Trophoblast cell (in vitro differentiated cells and primary cell): ENCODE results near the gene CACNA1C.

Experiments
- DNase-seq, 2 donors: peaks; one replicate each; pipeline ENCODE4 v3.0.0-alpha.2; 2016
- H2AFZ ChIP-seq: 2 replicates; pipeline ENCODE4 v1.6.1; 2013; ENCODE audit warnings: low read length, moderate library complexity, mild to moderate bottlenecking; ENCODE audit not compliant: insufficient read depth, poor library complexity
- H2AK5ac ChIP-seq: 2 replicates; pipeline ENCODE4 v1.6.1; 2013; ENCODE audit warnings: mild to moderate bottlenecking, low read length
- H2BK120ac ChIP-seq: 2 replicates; pipeline ENCODE4 v1.6.1; 2013; ENCODE audit warnings: low read length, mild to moderate bottlenecking, moderate library complexity; ENCODE audit not compliant: insufficient read depth, poor library complexity
- H2BK12ac ChIP-seq: 2 replicates; pipeline ENCODE4 v1.6.1; 2013; ENCODE audit warnings: mild to moderate bottlenecking, low read length, moderate library complexity
- H2BK5ac ChIP-seq: 2 replicates; pipeline ENCODE4 v1.6.1; 2013; ENCODE audit warnings: low read length, low read depth, moderate library complexity, mild to moderate bottlenecking; ENCODE audit not compliant: poor library complexity
- H3K14ac ChIP-seq: 2 replicates; pipeline ENCODE4 v1.6.1; 2013; ENCODE audit warnings: mild to moderate bottlenecking, low read length
- H3K18ac ChIP-seq: 2 replicates; pipeline ENCODE4 v1.6.1; 2013; ENCODE audit warnings: mild to moderate bottlenecking, low read length
- H3K23ac ChIP-seq: 2 replicates; pipeline ENCODE4 v1.6.1; 2013; ENCODE audit warnings: low read length
- H3K27ac ChIP-seq: 2 replicates; pipeline ENCODE4 v1.5.1; 2013; ENCODE audit warnings: low read depth, mild to moderate bottlenecking, inconsistent platforms, low read length, moderate library complexity
- H3K27me3 ChIP-seq: 2 replicates; pipeline ENCODE4 v1.6.1; 2013; ENCODE audit warnings: inconsistent platforms, mild to moderate bottlenecking, low read length, moderate library complexity; ENCODE audit not compliant: insufficient read depth
- H3K36me3 ChIP-seq, 2 experiments: 1 replicate in 1 of 2; 2 replicates in 1 of 2; pipeline ENCODE4 v1.6.1; 2013; ENCODE audit warnings: low read length in 2 of 2, mild to moderate bottlenecking in 2 of 2, moderate library complexity in 1 of 2; ENCODE audit not compliant: insufficient read depth in 2 of 2, control insufficient read depth in 1 of 2
- H3K4ac ChIP-seq: 2 replicates; pipeline ENCODE4 v1.6.1; 2013; ENCODE audit warnings: low read depth, mild to moderate bottlenecking, low read length, moderate library complexity
- H3K4me1 ChIP-seq, 2 experiments: 1 replicate in 1 of 2; 2 replicates in 1 of 2; pipeline ENCODE4 v1.6.1; 2013; ENCODE audit warnings: low read length in 2 of 2, mild to moderate bottlenecking in 2 of 2, moderate library complexity in 1 of 2; ENCODE audit not compliant: insufficient read depth in 2 of 2, control insufficient read depth in 1 of 2
- H3K4me2 ChIP-seq: 2 replicates; pipeline ENCODE4 v1.6.1; 2013; ENCODE audit warnings: inconsistent platforms, mild to moderate bottlenecking, low read length, moderate library complexity
- H3K4me3 ChIP-seq: 2 replicates; pipeline ENCODE4 v1.5.1; 2013; ENCODE audit warnings: mild to moderate bottlenecking, low read depth, low read length, inconsistent platforms
- H3K79me1 ChIP-seq: one replicate; pipeline ENCODE4 v1.6.1; 2013; ENCODE audit warnings: low read length
- H3K79me2 ChIP-seq: 2 replicates; pipeline ENCODE4 v1.6.1; 2013; ENCODE audit warnings: low read length, mild to moderate bottlenecking; ENCODE audit not compliant: control insufficient read depth, insufficient read depth, poor library complexity
- H3K9ac ChIP-seq: 2 replicates; pipeline ENCODE4 v1.6.1; 2013; ENCODE audit warnings: mild to moderate bottlenecking, low read length
- H3K9me3 ChIP-seq: 2 replicates; pipeline ENCODE4 v1.6.1; 2013; ENCODE audit warnings: low read depth, mild to moderate bottlenecking, control low read depth, inconsistent platforms, low read length; ENCODE audit not compliant: insufficient read depth
- H4K12ac ChIP-seq: 2 replicates; pipeline ENCODE4 v1.6.1; 2013; ENCODE audit warnings: low read depth, mild to moderate bottlenecking, low read length, moderate library complexity
- H4K8ac ChIP-seq: 2 replicates; pipeline ENCODE4 v1.6.1; 2013; ENCODE audit warnings: low read depth, mild to moderate bottlenecking, low read length, moderate library complexity
- H4K91ac ChIP-seq: one replicate; pipeline ENCODE4 v1.6.1; 2013; ENCODE audit warnings: low read depth, mild to moderate bottlenecking, low read length, moderate library complexity
- WGBS: extraction: QIAGEN DNeasy Blood & Tissue Kit; methylation state at CpG from one replicate; pipeline ENCODE4 v1.1.7; 2013; ENCODE audit warnings: missing lambda C conversion rate; ENCODE audit not compliant: insufficient read length, insufficient coverage; ENCODE audit errors: extremely low coverage; 5-methylcytosine and 5-hydroxymethylcytosine counted together

Gene CACNA1C

GRCh38 chr12:2353281-2353680, 300.5 kb downstream of the CACNA1C start:
- Histone ChIP-seq H4K8ac (no peak overlapping the region), H2BK5ac (no peak overlapping the region), H2AK5ac (no peak overlapping the region), H3K4me1 (peaks cover 5% of the 10 kb centered on the region in 2 experiments), H3K27me3 (no peaks in the 10 kb centered on the region), H3K9ac (no peak overlapping the region), H3K9me3 (no peaks in the 10 kb centered on the region), H4K91ac (no peak overlapping the region), H3K4me3 (no peak overlapping the region), H3K36me3 (no peaks in the 10 kb centered on the region), H3K79me2 (no peaks in the 10 kb centered on the region), H2BK12ac (no peak overlapping the region), H3K27ac (no peak overlapping the region), H3K4me2 (no peak overlapping the region), H3K23ac (no peak overlapping the region), H3K4ac (no peak overlapping the region), H4K12ac (no peak overlapping the region), H2BK120ac (no peak overlapping the region), H2AFZ (no peak overlapping the region), H3K14ac (no peak overlapping the region), H3K79me1 (no peaks in the 10 kb centered on the region), H3K18ac (no peak overlapping the region)
- no CpG with 5 or more reads among the region's 9 CpGs for WGBS
- DNase-seq = no peak

GRCh38 chr12:2353691-2354090, 300.9 kb downstream of the CACNA1C start:
- H4K91ac ChIP-seq = no peak overlapping the region
- no peak overlapping the region for H3K4me3 ChIP-seq
- H3K9ac ChIP-seq = no peak overlapping the region
- no peak overlapping the region for H2BK120ac ChIP-seq
- H3K14ac ChIP-seq = no peak overlapping the region
- H3K27me3 ChIP-seq = no peaks in the 10 kb centered on the region
- H2BK12ac ChIP-seq = no peak overlapping the region
- H2AK5ac ChIP-seq = no peak overlapping the region
- H4K8ac ChIP-seq = no peak overlapping the region
- H2BK5ac ChIP-seq = no peak overlapping the region
- H3K36me3 ChIP-seq = no peaks in the 10 kb centered on the region
- no peak overlapping the region for H4K12ac ChIP-seq
- no peak overlapping the region for H3K4me2 ChIP-seq
- H3K18ac ChIP-seq = no peak overlapping the region
- H2AFZ ChIP-seq = no peak overlapping the region
- no peak overlapping the region for H3K4ac ChIP-seq
- no CpG with 5 or more reads among the region's 6 CpGs for WGBS
- peaks cover 2 to 3% of the 10 kb centered on the region in 2 experiments for H3K4me1 ChIP-seq
- no peaks in the 10 kb centered on the region for H3K79me2 ChIP-seq
- no peak for DNase-seq
- H3K79me1 ChIP-seq = no peaks in the 10 kb centered on the region
- H3K23ac ChIP-seq = no peak overlapping the region
- H3K27ac ChIP-seq = no peak overlapping the region
- H3K9me3 ChIP-seq = no peaks in the 10 kb centered on the region

GRCh38 chr12:2354151-2354991, 301.6 kb downstream of the CACNA1C start:
- no peak overlapping the region for H4K12ac ChIP-seq
- no peak overlapping the region for H3K4me3 ChIP-seq
- H3K27me3 ChIP-seq = no peaks in the 10 kb centered on the region
- no peak for DNase-seq
- H3K27ac ChIP-seq = no peak overlapping the region
- H2BK120ac ChIP-seq = no peak overlapping the region
- H2AK5ac ChIP-seq = no peak overlapping the region
- H4K8ac ChIP-seq = no peak overlapping the region
- no peaks in the 10 kb centered on the region for H3K9me3 ChIP-seq
- no peak overlapping the region for H2BK12ac ChIP-seq
- no peaks in the 10 kb centered on the region for H3K79me2 ChIP-seq
- no peak overlapping the region for H2BK5ac ChIP-seq
- no peak overlapping the region for H4K91ac ChIP-seq
- no peak overlapping the region for H3K4ac ChIP-seq
- no peaks in the 10 kb centered on the region for H3K79me1 ChIP-seq
- H3K4me2 ChIP-seq = no peak overlapping the region
- H3K23ac ChIP-seq = no peak overlapping the region
- no peak overlapping the region for H3K14ac ChIP-seq
- peaks cover 2 to 3% of the 10 kb centered on the region in 2 experiments for H3K4me1 ChIP-seq
- no peak overlapping the region for H3K9ac ChIP-seq
- H2AFZ ChIP-seq = no peak overlapping the region
- no peak overlapping the region for H3K18ac ChIP-seq
- WGBS = no CpG with 5 or more reads among the region's 19 CpGs
- no peaks in the 10 kb centered on the region for H3K36me3 ChIP-seq

- Histone ChIP-seq H2BK12ac (no peak overlapping the region), H3K4ac (no peak overlapping the region), H3K36me3 (no peaks in the 10 kb centered on the region), H3K79me1 (no peaks in the 10 kb centered on the region), H3K4me2 (no peak overlapping the region), H4K8ac (no peak overlapping the region), H4K12ac (no peak overlapping the region), H3K27me3 (no peaks in the 10 kb centered on the region), H2BK120ac (no peak overlapping the region), H4K91ac (no peak overlapping the region), H3K18ac (no peak overlapping the region), H2AFZ (no peak overlapping the region), H3K4me1 (peaks cover 3 to 6% of the 10 kb centered on the region in 2 experiments), H3K14ac (no peak overlapping the region), H3K4me3 (no peak overlapping the region), H3K9me3 (no peaks in the 10 kb centered on the region), H3K9ac (no peak overlapping the region), H2AK5ac (no peak overlapping the region), H3K79me2 (no peaks in the 10 kb centered on the region), H3K23ac (no peak overlapping the region), H2BK5ac (no peak overlapping the region), H3K27ac (no peak overlapping the region)
- no CpG with 5 or more reads among the region's 3 CpGs for WGBS
- no peak for DNase-seq
These were observed 302.4 kb downstream of the CACNA1C start for GRCh38 chr12:2355198-2355597.
